Measurements from ENCODE around the gene AREL1.

Gene AREL1

DNA sequence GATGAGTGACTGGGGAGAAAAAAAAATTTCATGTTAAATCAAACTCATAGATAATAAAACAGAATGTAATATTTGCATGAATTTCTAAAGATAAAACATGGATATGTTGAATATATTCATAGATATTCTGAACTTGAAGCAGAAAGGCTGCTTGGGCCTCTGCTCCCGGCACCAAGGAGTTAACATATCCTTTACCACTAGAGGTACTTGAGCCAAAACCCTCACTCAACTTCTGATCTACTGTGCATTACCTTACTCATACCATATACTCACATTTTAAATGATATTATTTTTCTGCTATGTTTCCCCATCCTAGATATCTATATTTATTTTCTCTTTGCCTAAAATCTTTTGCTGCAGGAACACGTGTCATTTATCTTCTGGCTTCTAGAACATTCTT lies 14.9 kb downstream of the AREL1 start:
- DNase-seq = no peak

GRCh38 chr14:74697543-74697942 lies 15.3 kb downstream of the AREL1 start:
- no peak for DNase-seq

DNA sequence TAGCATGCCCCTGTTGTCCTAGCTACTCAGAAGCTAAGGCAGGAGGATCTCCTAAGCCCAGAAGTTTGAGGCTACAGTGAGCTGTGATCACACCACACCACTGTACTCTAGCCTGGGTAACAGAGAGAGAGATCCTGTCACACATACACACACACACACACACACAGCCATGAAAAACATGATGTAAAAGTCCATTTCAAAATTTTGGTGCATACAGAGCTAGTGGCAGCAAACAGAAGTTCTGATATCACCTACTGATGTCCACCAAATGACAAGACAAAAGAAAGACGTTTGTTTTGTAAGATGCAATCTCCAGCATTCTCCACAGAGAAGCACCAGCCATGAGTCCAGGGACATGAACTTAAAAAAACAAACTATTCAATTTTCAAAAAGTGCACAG lies 15.9 kb downstream of the AREL1 start:
- DNase-seq = no peak

DNA sequence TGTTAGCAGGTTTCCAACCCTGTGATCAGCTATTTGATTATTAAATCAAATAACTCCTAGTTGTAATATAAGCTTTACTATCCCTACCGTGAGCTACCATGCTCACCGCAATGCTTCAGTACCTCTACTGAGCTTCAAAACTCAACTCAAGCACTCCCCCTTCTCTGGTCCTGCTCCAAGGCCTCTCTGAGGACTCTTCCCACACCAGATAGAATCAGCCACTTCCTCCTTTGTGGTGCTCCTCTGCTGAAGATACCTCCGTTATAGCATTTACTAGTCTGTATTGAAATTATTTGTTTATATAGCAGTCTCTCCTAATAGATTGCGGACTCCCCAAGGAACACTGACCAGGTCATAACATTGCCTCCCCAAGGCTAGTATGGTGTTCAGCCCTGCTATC lies 17.5 kb downstream of the AREL1 start:
- no peak for DNase-seq

GRCh38 chr14:74693191-74693590 lies 19.7 kb downstream of the AREL1 start:
- DNase-seq = no peak

GRCh38 chr14:74691456-74691855 lies 21.4 kb downstream of the AREL1 start:
- DNase-seq = no peak

- no peak for DNase-seq
Observed at GRCh38 chr14:74685921-74686678, 26.8 kb downstream of the AREL1 start.

DNA sequence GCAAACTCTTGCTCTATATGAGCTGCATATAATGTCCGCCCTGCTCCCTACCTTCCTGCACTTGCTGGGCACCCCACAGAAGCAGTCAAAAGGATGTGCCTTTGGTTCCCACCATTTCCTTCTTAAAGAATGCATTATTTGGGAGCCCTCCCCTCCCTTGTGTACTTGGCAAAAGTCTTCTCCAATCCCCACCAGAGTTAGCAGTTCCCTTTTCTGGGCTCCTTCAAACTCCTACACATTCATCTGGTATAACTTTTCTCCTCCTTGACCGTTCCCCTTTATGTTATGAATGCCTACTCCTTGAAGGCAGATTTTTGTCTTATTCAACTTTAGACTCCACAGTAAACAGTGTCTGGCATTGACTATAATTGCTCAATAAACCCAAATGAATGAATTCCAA lies 27.8 kb downstream of the AREL1 start:
- no peak for DNase-seq

- DNase-seq = no peak
Observed at GRCh38 chr14:74684434-74684833, 28.4 kb downstream of the AREL1 start.

- DNase-seq = no peak
Observed at GRCh38 chr14:74683406-74683805, 29.5 kb downstream of the AREL1 start.

DNA sequence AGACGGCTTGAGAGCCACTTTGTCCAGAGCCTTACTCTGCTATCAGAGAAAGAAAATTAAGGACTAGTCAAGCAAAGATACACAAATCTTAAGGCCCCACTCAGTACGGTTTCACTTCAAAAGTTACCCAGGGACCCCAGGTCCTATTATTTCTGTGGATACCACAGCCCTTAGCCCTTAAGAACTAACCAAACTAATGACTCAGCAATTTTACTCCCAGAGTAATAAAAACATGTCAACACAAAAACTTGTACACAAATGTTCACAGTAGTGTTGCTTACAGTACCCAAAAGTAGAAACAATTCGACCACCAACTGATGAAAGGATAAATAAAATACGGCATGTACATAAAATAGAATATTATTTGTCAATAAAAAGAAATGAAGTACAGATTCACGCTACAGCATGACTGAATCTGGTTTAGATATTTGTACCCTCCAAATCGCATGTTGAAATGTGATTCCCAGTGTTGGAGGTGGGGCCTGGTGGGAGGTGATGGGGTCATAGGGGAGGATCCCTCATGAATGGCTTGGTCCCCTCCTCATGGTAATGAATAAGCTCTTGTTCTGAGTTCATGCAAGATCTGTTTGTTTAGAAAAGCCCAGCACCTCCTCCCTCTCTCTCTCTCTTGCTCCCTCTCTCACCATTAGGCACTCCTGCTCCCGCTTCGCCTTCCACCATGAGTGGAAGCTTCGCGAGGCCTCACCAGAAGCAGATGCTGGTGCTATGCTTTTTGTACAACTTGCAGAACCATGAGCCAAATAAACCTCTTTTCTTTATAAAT lies 30.5 kb downstream of the AREL1 start:
- DNase-seq = no peak

- no peak for DNase-seq
Observed at GRCh38 chr14:74675219-74675618, 37.7 kb downstream of the AREL1 start.

GRCh38 chr14:74673768-74674167 lies 39.1 kb downstream of the AREL1 start:
- no peak for DNase-seq

GRCh38 chr14:74671789-74672188 lies 41.1 kb downstream of the AREL1 start:
- DNase-seq = no peak

DNA sequence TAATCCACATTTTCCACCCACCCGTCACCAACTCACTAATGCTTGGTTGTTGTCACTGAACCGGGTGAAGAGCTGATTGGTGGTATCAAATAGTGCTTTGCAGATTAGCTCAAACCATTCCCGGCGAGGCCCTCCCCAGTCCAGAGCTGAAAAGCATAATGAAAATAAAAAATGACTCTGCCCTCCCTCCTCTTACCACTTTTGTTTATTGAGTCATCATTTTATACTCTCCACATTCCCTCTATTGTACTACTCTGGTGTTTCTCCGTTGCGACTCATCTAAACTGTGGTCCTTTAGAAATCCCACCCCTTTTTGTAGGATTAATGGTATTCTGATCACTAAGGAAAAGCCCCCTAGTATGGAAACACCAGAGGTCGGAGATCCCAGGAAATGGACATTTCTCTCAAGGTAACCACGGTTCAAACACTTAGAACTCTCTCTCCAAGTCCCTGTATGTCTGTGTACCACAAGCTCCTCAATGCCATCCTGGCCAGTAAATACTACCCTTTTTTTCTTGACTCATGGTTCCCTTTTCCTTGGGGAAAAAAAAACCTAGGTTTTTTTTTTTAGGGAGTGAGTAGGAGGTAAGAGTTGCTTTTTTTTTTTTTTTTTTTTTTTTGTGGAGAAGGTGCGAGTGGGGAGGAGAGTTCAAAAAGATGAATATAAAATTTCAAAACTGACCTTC lies 42.0 kb downstream of the AREL1 start:
- DNase-seq = no peak

GRCh38 chr14:74669846-74670245 lies 43.0 kb downstream of the AREL1 start:
- DNase-seq = no peak

DNA sequence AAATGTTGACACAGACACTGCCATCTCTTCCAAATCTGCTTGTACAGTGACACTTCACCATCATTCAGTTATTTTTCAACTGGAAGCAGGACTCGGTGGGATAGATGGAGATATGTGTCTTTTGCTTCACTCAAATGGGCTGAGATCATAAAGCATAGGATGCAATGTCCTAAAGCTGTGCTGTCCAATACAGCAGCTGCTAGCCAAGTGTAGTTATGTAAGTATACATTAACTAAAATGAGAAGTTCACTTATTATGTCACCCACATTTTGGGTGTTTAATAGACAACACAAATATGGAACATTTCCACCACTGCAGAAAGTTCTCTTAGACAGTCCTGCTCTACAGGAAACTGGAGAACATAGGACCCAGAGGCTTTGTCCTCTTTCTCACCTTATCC lies 43.6 kb downstream of the AREL1 start:
- DNase-seq = no peak

DNA sequence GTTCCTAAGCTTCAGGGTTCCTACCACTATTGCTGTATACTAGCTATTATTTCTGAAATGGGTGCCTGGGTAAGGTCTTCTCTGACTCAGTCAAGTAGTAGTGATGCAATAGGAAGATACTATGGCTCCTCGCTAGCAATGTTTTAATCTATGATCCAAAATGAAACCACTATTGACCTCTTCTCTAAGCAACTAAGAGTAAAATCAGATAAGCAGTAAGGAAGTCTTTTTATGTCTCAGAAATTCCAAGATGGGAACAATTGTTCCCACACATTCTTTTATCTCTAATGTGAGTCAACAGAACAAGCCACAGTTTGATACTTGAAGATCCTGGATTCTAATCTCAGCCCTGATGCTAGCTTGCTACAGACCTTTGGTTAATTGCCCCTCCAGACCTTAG lies 45.1 kb downstream of the AREL1 start:
- no peak for DNase-seq

DNA sequence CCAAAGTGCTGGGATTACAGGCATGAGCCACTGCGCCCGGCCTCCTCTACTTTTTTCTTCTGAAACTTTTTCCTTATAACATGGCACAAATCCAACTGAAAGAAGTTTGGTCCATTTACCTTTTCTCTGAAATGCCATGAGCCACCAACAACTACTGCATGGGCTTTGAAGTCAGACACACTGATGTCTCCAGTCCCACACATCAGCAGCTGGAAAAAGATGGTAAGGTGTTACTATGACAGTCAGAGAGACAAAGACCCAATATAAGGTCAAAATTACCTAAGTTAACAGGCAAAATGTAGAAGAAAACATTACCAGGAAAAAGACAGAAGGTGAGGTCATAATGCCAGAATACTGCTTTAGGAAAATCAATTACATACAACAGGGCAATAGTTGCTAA lies 48.2 kb downstream of the AREL1 start:
- no peak for DNase-seq

GRCh38 chr14:74663884-74664283 lies 49.0 kb downstream of the AREL1 start:
- DNase-seq = no peak

DNA sequence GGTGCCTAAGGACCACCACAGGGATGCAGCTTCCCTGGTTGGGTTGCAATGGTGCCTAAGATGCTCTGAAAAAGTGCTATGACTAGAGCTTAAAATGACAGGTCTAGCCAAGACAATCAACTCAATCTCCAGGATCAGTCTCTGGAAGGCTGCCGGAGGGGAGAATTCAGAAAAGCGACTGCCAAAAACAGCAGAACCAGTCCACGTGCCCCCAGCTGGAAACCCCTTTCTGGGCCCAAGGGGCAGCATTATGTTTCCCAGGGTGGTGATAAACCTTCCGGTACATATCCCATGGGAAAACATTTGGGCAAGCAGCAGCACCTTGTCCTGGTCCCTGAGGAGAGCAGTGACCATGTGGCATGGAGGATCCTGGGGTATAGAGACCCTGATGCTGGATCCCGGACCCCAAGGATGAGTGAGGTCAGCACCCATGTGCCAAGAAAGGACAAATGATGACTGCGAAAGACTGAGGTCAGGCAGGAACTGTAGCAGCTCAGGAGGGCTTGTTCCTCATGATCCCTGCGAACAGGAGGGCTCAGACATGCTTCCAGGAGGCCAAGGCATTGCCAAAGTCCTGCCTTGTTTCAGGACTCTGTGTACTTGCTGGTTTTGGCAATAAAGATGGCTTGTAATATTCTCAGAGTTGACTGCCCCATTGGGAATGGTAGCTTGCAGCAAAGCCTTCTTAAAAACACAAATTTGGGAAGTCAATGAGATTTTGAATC lies 51.0 kb downstream of the AREL1 start:
- no peak for DNase-seq

DNA sequence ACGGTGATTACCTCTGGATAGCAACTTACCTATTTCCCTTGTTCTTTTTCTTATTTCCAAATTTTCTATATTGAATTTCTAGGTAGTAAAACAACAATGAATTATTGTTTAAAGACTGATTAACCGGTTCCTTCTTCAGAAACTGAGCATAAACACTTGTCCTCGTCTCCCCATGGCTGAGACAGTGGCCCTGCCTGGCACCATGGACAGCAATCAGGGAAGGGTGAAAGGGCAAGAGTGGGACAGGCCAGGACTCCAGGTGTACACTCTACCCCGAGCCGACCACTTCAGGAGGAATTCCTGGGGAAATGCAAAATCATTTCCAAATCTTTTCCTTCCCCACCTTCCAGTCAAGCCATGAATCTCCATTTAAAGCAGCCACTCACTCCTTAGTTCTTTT lies 52.0 kb downstream of the AREL1 start:
- DNase-seq = no peak

- no peak for DNase-seq
Observed at GRCh38 chr14:74660167-74660566, 52.7 kb downstream of the AREL1 start.
